HG03354 (cell line): Measurements from ENCODE around the gene ATXN7L1.
"Not testable (repeated sequence)": the region's sequence is repeated elsewhere in the genome, so short reads cannot be mapped to it uniquely, and the experiment has no call there.

Experiments used
- ATAC-seq: cut with Tn5 transposase; IDR thresholded peaks from one replicate; pipeline ENCODE4 v1.9.1; 2021; ENCODE audit warnings: mild to moderate bottlenecking; ENCODE audit not compliant: unreplicated experiment, poor library complexity, severe bottlenecking

The ATXN7L1 gene

DNA sequence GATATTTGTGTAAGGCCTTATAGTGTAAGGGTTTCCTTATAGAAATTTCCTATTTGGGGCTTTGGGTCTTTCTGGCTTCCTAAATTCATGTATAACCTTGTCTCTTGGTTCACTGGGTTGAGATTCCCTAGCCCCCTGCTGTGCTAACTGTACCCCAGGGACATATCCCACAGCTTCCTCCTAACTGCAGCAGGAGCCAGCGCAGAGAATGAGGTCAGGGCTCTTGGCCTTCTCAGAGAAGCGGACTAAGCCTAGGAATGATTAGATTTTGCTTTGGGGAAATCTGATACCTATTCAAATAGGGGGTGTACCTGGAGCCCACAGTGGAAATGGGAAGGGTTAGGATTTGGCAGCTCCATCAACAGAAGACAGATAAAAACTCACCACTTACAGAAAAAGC, 157.0 kb downstream of the ATXN7L1 start:
- ATAC-seq: no peak

DNA sequence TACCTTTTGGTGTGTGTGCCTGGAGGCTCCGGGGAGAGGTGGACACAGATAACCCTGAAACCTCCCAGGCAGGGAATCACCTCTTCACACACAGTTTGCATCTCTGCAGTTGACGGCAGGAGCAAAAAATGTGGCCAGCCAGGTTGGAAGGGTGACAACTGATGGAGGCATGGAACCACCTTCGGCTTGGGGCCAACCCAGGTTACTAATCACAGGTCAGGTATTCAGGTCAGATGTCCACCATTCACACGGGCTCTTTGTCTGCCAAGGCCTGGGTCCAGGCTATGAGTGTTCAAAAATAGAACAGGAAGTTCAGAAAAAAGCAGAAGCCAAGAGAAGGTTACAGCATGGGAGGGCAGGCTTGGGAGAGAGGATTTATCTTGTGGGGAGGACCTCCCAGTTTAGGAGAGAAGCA, 157.9 kb downstream of the ATXN7L1 start:
- ATAC-seq: no peak

- ATAC-seq: no peak
Measured at GRCh38 chr7:105715528-105715927, 160.9 kb downstream of the ATXN7L1 start.

DNA sequence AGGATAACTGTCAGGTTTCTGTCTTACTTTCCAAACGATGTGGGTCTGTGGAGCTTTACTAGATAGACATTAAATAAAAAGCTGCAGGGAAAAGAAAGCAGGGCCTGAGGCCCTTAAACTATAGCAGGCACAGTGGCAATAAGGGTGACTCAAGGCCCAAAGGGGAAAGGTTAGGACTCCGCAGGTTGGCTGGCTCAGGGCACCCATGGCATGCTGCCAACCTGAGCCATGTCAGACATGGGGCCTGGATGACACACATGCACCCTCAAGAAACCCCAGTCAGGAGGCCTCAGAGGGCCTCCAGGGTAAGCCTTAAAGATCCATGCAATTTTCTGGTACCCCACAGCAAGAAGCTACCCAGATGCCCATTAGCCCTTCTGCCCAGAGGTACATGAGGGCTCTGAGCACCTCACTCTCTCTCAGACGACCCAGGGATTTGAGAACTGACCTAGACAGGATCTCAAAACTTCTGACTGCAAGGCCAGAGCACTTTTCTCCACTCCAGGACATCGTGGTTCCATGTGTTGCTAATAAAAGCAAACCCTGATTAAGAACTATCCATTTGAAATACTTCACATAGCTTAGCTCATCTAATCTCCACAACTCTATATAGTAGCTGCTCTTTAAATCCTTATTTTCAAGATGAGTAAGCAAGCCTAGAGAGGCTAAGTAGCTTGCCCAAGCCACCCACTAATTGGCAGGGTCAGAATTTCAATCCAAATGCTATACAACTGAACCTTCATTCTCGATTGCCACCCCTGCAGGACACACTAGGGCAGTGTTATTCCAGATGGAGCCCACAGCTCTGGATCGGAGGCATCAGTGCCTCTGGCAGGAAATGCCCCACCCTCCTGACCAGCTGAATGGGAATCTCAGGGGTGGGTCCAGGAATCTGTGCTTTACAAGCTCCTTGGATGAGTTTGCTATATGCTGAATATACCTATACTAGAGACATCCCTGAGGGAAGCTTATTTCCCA, 162.6 kb downstream of the ATXN7L1 start:
- ATAC-seq: no peak

GRCh38 chr7:105712877-105713276, 163.5 kb downstream of the ATXN7L1 start:
- ATAC-seq: no peak

- ATAC-seq: no peak
Measured at GRCh38 chr7:105711726-105712402, 164.5 kb downstream of the ATXN7L1 start.

- not testable (repeated sequence) for ATAC-seq
Measured at GRCh38 chr7:105710720-105711119, 165.7 kb downstream of the ATXN7L1 start.

GRCh38 chr7:105708763-105709080, 167.7 kb downstream of the ATXN7L1 start:
- ATAC-seq: no peak

GRCh38 chr7:105707967-105708762, 168.2 kb downstream of the ATXN7L1 start:
- no peak for ATAC-seq

DNA sequence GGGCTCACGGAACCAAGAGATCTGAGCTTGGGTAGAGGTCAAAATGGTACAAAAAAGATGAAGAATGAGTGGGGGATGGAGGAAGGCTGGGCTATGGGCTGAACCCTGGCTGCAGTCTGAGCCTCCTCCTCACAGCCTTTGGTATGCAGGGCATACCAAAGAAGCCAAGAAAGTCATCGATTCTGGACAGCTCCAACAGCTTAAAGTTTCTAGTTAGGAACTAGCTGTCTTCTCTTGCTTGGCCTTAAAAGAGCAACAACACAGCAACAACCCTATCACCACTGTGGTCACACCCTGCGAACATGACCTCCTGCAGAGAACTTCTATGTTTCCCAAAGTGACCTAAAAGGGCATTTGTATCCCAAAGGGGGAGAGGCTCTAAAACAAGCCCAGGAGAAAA, 169.0 kb downstream of the ATXN7L1 start:
- ATAC-seq: no peak

GRCh38 chr7:105705427-105705826, 171.0 kb downstream of the ATXN7L1 start:
- no peak for ATAC-seq

DNA sequence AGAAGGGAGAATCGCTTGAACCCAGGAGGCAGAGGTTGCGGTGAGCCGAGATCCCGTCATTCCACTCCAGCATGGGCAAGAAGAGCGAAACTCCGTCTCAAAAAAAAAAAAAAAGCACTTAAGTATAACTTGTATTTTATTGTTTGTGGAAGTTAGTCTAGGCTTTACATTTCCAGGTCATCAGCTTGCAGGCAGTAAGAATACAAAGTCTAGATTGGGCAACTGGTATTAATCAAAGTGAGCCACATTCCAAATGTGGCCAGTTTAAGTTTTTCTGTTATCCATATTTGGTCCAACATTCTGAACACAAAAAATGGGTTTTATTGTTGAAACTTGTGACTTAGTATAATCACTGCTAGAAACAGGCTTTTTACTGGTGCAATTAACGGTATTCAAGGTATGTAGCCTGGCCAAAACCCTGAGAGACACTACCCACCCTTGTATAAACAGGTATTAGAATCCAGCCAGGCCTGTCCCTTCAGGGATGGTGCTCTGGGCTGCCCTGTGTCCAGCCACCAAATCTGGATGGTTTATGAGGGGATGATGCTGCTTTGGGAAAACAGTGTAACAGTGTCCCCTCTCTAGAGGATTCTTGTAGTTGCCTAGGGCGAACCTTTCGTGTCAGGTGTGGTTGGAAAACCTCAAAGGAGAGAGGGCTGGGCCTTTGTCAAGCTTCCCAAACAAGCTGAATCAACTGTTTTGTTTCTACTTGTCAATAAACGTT, 173.0 kb downstream of the ATXN7L1 start:
- ATAC-seq: no peak

DNA sequence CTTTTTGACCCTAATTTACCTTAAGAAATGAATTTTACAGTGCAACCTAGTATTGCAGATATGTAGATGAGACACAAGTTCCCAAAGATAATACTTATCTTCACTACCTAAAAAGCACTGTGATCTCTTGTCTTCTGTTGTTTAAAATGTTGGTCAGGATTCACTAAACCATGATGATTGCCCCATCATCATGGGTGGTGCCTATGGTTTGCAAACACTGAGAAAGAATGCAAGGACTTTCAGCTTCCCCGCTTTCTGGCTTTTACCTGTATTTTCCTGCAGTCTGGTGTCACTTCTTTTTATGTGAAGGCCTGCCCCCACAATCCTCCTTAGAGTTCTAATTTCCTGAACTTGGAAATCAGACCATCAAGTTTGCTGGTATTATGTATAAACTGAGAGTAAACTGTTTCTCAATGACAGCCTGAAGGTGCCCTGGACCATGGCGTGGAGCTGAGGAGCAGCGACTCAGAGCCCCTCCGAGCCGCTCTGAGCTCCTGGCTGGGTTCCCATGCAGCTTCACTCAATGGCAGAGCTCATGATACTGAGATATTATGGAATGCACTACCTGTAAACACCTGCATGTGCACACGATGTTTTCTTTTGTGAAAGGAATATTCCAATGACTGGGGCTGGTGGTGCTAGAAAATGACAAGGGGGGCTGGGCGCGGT, 176.7 kb downstream of the ATXN7L1 start:
- ATAC-seq: no peak

- ATAC-seq: no peak
Measured at GRCh38 chr7:105698531-105698930, 177.9 kb downstream of the ATXN7L1 start.

DNA sequence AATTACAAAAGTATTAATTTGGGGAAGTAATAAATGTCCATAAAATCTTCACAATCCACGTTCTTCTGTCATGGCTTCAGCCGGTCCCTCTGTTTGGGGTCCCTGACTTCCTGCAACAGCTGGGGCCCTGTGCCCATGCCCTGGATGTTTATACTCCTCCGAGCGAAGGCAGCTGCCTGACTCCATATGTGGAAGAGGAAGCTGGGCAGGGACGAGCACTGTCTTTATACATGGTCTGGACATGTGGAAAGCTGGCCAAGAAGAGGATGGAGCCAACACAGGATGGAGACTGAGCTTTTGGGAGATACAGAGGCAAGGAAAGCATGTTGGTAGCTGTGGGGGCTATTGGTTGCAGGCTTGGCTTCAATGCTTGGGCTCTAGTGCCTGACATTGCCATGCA, 178.6 kb downstream of the ATXN7L1 start:
- no peak for ATAC-seq

- not testable (repeated sequence) for ATAC-seq
Measured at GRCh38 chr7:105697169-105697568, 179.2 kb downstream of the ATXN7L1 start.

- ATAC-seq: no peak
Measured at GRCh38 chr7:105693576-105693975, 182.8 kb downstream of the ATXN7L1 start.

GRCh38 chr7:105691680-105692564, 184.5 kb downstream of the ATXN7L1 start:
- peak; percentile 71 for ATAC-seq
